ENCODE data around the gene IL23R. TPM values are rescaled to one million over a fixed set of nuclear protein-coding genes. Genes with fewer than 3 reads are reported as not detected.
"Not testable (repeated sequence)": the region's sequence is repeated elsewhere in the genome, so short reads cannot be mapped to it uniquely, and the experiment has no call there.

IL23R gene
- total RNA-seq, 1 experiment from 2014 or later, result not detected

GRCh38 chr1:67193704-67194103, 27.4 kb downstream of the IL23R start:
- Histone ChIP-seq H3K36me3 (replicated peaks; ENCODE audit: control insufficient read depth, insufficient read depth, low read length) (no peaks in the 10 kb centered on the region), H3K27me3 (ENCODE audit: control insufficient read depth, insufficient read depth, low read length) (no peaks in the 10 kb centered on the region), H3K4me3 (ENCODE audit: insufficient read depth, low read depth, low read length) (no peak overlapping the region)
- DNase-seq, result no peak

- Histone ChIP-seq H3K27me3 (ENCODE audit: control insufficient read depth, insufficient read depth, low read length) (no peaks in the 10 kb centered on the region), H3K36me3 (replicated peaks; ENCODE audit: control insufficient read depth, insufficient read depth, low read length) (no peaks in the 10 kb centered on the region), H3K4me3 (ENCODE audit: insufficient read depth, low read depth, low read length) (no peak overlapping the region)
- no peak for DNase-seq
Measured at GRCh38 chr1:67194209-67194863, 28.1 kb downstream of the IL23R start.

- H3K27me3 ChIP-seq (ENCODE audit: control insufficient read depth, insufficient read depth, low read length), result no peaks in the 10 kb centered on the region
- H3K4me3 ChIP-seq (ENCODE audit: insufficient read depth, low read depth, low read length), result no peak overlapping the region
- no peak for DNase-seq
- no peaks in the 10 kb centered on the region for H3K36me3 ChIP-seq (replicated peaks; ENCODE audit: control insufficient read depth, insufficient read depth, low read length)
Measured at GRCh38 chr1:67200755-67201154, 34.5 kb downstream of the IL23R start.

- DNase-seq, result no peak
- Histone ChIP-seq H3K4me3 (ENCODE audit: insufficient read depth, low read depth, low read length) (no peak overlapping the region), H3K27me3 (ENCODE audit: control insufficient read depth, insufficient read depth, low read length) (no peaks in the 10 kb centered on the region), H3K36me3 (replicated peaks; ENCODE audit: control insufficient read depth, insufficient read depth, low read length) (no peaks in the 10 kb centered on the region)
Measured at GRCh38 chr1:67201891-67202290, 35.6 kb downstream of the IL23R start.

- Histone ChIP-seq H3K36me3 (replicated peaks; ENCODE audit: control insufficient read depth, insufficient read depth, low read length) (no peaks in the 10 kb centered on the region), H3K27me3 (ENCODE audit: control insufficient read depth, insufficient read depth, low read length) (no peaks in the 10 kb centered on the region), H3K4me3 (ENCODE audit: insufficient read depth, low read depth, low read length) (no peak overlapping the region)
- DNase-seq, result no peak
Measured at GRCh38 chr1:67204298-67204980, 38.2 kb downstream of the IL23R start.

- H3K36me3 ChIP-seq (replicated peaks; ENCODE audit: control insufficient read depth, insufficient read depth, low read length); H3K27me3 ChIP-seq (ENCODE audit: control insufficient read depth, insufficient read depth, low read length); DNase-seq; H3K4me3 ChIP-seq (ENCODE audit: insufficient read depth, low read depth, low read length): not testable (repeated sequence)
Measured at GRCh38 chr1:67207398-67207797, 41.1 kb downstream of the IL23R start.

GRCh38 chr1:67208217-67208616, 42.0 kb downstream of the IL23R start:
- no peaks in the 10 kb centered on the region for H3K27me3 ChIP-seq (ENCODE audit: control insufficient read depth, insufficient read depth, low read length)
- no peaks in the 10 kb centered on the region for H3K36me3 ChIP-seq (replicated peaks; ENCODE audit: control insufficient read depth, insufficient read depth, low read length)
- H3K4me3 ChIP-seq (ENCODE audit: insufficient read depth, low read depth, low read length), result no peak overlapping the region
- no peak for DNase-seq

- DNase-seq, result no peak
- no peak overlapping the region for H3K4me3 ChIP-seq (ENCODE audit: insufficient read depth, low read depth, low read length)
- H3K36me3 ChIP-seq (replicated peaks; ENCODE audit: control insufficient read depth, insufficient read depth, low read length), result no peaks in the 10 kb centered on the region
- no peaks in the 10 kb centered on the region for H3K27me3 ChIP-seq (ENCODE audit: control insufficient read depth, insufficient read depth, low read length)
Measured at GRCh38 chr1:67209521-67209920, 43.3 kb downstream of the IL23R start.

- Histone ChIP-seq H3K27me3 (ENCODE audit: control insufficient read depth, insufficient read depth, low read length) (no peaks in the 10 kb centered on the region), H3K36me3 (replicated peaks; ENCODE audit: control insufficient read depth, insufficient read depth, low read length) (no peaks in the 10 kb centered on the region), H3K4me3 (ENCODE audit: insufficient read depth, low read depth, low read length) (no peak overlapping the region)
- DNase-seq, result no peak
Measured at GRCh38 chr1:67211589-67212563, 45.6 kb downstream of the IL23R start.

GRCh38 chr1:67213164-67213563, 46.9 kb downstream of the IL23R start:
- DNase-seq, result peak; percentile 49
- Histone ChIP-seq H3K4me3 (ENCODE audit: insufficient read depth, low read depth, low read length) (no peak overlapping the region), H3K27me3 (ENCODE audit: control insufficient read depth, insufficient read depth, low read length) (no peaks in the 10 kb centered on the region), H3K36me3 (replicated peaks; ENCODE audit: control insufficient read depth, insufficient read depth, low read length) (no peaks in the 10 kb centered on the region)

GRCh38 chr1:67213948-67214347, 47.7 kb downstream of the IL23R start:
- Histone ChIP-seq H3K27me3 (ENCODE audit: control insufficient read depth, insufficient read depth, low read length) (no peaks in the 10 kb centered on the region), H3K36me3 (replicated peaks; ENCODE audit: control insufficient read depth, insufficient read depth, low read length) (no peaks in the 10 kb centered on the region), H3K4me3 (ENCODE audit: insufficient read depth, low read depth, low read length) (no peak overlapping the region)
- no peak for DNase-seq

GRCh38 chr1:67214420-67215174, 48.3 kb downstream of the IL23R start:
- DNase-seq, result no peak
- Histone ChIP-seq H3K4me3 (ENCODE audit: insufficient read depth, low read depth, low read length) (no peak overlapping the region), H3K27me3 (ENCODE audit: control insufficient read depth, insufficient read depth, low read length) (no peaks in the 10 kb centered on the region)

GRCh38 chr1:67216401-67216800, 50.1 kb downstream of the IL23R start:
- Histone ChIP-seq H3K27me3 (ENCODE audit: control insufficient read depth, insufficient read depth, low read length) (no peaks in the 10 kb centered on the region), H3K36me3 (replicated peaks; ENCODE audit: control insufficient read depth, insufficient read depth, low read length) (no peaks in the 10 kb centered on the region), H3K4me3 (ENCODE audit: insufficient read depth, low read depth, low read length) (no peak overlapping the region)
- no peak for DNase-seq

More at GRCh38 chr1:67214420-67215174, 48.3 kb downstream of the IL23R start:
- no peaks in the 10 kb centered on the region for H3K36me3 ChIP-seq (replicated peaks; ENCODE audit: control insufficient read depth, insufficient read depth, low read length)

- no peak overlapping the region for H3K4me3 ChIP-seq (ENCODE audit: insufficient read depth, low read depth, low read length)
- DNase-seq, result no peak
- H3K36me3 ChIP-seq (replicated peaks; ENCODE audit: control insufficient read depth, insufficient read depth, low read length), result no peaks in the 10 kb centered on the region
- no peaks in the 10 kb centered on the region for H3K27me3 ChIP-seq (ENCODE audit: control insufficient read depth, insufficient read depth, low read length)
Measured at GRCh38 chr1:67217417-67217816, 51.2 kb downstream of the IL23R start.
